Gastrocnemius medialis (tissue), 4 donors: ENCODE results near the gene ARL15. TPM values are rescaled to one million over a fixed set of nuclear protein-coding genes. Genes with fewer than 3 reads are reported as not detected.

Source experiments
- ATAC-seq, 2 donors: fragments of 150-250 bp; one replicate each; pipeline ENCODE4 v1.9.1; 2016
- DNase-seq, 2 donors: peaks; one replicate each; pipeline ENCODE4 v3.0.0-alpha.2; 2019
- H3K27ac ChIP-seq, 4 donors: fragments of 200-600 bp; sonication (generic); 1 replicate in 1 of 4; 2 replicates in 3 of 4; pipeline ENCODE4 v1.5.1; 2016 to 2018; ENCODE audit warnings: mild to moderate bottlenecking in 2 of 4, moderate library complexity in 1 of 4
- H3K27me3 ChIP-seq, 3 donors: fragments of 200-600 bp; sonication (generic) in 2 of 3; 1 replicate in 1 of 3; 2 replicates in 2 of 3; pipeline versions ENCODE4 v1.5.1 to v1.6.0; 2016 to 2019; ENCODE audit warnings: mild to moderate bottlenecking in 1 of 3, moderate library complexity in 1 of 3
- H3K36me3 ChIP-seq, 2 donors: fragments of 200-600 bp; sonication (generic) in 1 of 2; one replicate each; pipeline ENCODE4 v1.5.1; 2017 to 2018
- H3K4me1 ChIP-seq, 2 donors: fragments of 200-600 bp; sonication (generic) in 1 of 2; one replicate each; pipeline ENCODE4 v1.5.1; 2016 to 2017; ENCODE audit warnings: mild to moderate bottlenecking in 2 of 2
- H3K4me3 ChIP-seq, 4 donors: fragments of 200-600 bp; sonication (generic) in 3 of 4; 1 replicate in 1 of 4; 2 replicates in 3 of 4; pipeline ENCODE4 v1.5.1; 2016 to 2019; ENCODE audit warnings: mild to moderate bottlenecking in 2 of 4
- H3K9me3 ChIP-seq, 3 donors: fragments of 200-600 bp; sonication (generic) in 2 of 3; 1 replicate in 1 of 3; 2 replicates in 2 of 3; pipeline ENCODE4 v1.5.1; 2016 to 2019
- POLR2A ChIP-seq, 2 donors: fragments of 450-650 bp; IDR thresholded peaks; one replicate each; pipeline ENCODE4 v1.6.1; 2017; ENCODE audit warnings: antibody characterized with exemption in 2 of 2, mild to moderate bottlenecking in 2 of 2, moderate library complexity in 2 of 2
- in situ Hi-C, 4 donors: fragments of 200-750 bp; cut with MboI; loops; one replicate each; pipeline versions ENCODE4 v1.15.0 to v1.8.0; 2017; ENCODE audit warnings: low sequenced_read_pairs in 4 of 4
- intact Hi-C: fragments of 100-400 bp; cut with DNase I; formaldehyde crosslinking; loops from one replicate; pipeline ENCODE4 v1.15.1; 2023; ENCODE audit warnings: low total_unique reads
- total RNA-seq, 4 donors: library from RNA; depleted of rRNA; stranded (reverse); fragments of >200 nt; gene quantifications; one replicate each; pipeline versions ENCODE4 v1.1.0 to v1.2.3, GENCODE V29; 2016
- TF ChIP-seq, protein P1 (sequence below), 5 experiments: fragments of 450-650 bp in 3 of 5; fragments of 200-600 bp in 2 of 5; sonication (generic) in 2 of 5; IDR thresholded peaks in 4 of 5; conservative IDR thresholded peaks in 1 of 5; 1 replicate in 4 of 5; 2 replicates in 1 of 5; pipeline ENCODE4 v1.5.1; 2016 to 2019; ENCODE audit warnings: antibody characterized with exemption in 5 of 5, mild to moderate bottlenecking in 3 of 5, moderate library complexity in 3 of 5

The ARL15 gene
- total RNA-seq, 4 donors from 2014 or later: 1.7 to 5.5 (median 3.2) TPM

DNA sequence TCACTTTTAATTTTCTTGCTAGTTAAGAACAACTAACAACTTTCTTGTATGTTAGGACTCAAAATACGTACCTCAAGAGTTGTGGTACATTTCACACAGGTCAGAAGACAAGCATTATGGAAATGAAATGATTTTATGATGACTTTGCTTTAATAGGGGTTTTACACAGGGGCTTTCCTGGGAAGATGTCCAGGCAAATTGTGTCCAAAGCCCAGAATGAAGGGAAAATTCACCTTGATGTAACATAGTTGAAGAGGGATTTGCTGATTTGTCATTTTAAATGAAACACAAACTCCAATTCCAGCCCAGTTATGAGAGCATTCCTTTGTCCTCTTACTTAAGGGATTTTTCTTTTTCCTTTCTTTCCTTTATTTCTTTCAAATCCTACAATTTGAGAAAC, 89.2 kb downstream of the ARL15 start:
- no peak for TF ChIP-seq POLR2A (IDR thresholded peaks at IDR 0.05)
- Histone ChIP-seq H3K4me3 (peak overlapping the region in 1 of 4 donors; percentile 7), H3K27me3 (no peaks in the 10 kb centered on the region), H3K4me1 (no peaks in the 10 kb centered on the region), H3K36me3 (no peaks in the 10 kb centered on the region), H3K27ac (no peak overlapping the region), H3K9me3 (no peaks in the 10 kb centered on the region)
- in situ Hi-C loops (loop anchor here (10.0 to 25.0 kb wide), 5 partner anchors 736 to 1059 kb away; partner anchors contain the start of gene FST (in 1 of the 4)), intact Hi-C loops (no loop called here)
- DNase-seq: no peak
- ATAC-seq: no peak

DNA sequence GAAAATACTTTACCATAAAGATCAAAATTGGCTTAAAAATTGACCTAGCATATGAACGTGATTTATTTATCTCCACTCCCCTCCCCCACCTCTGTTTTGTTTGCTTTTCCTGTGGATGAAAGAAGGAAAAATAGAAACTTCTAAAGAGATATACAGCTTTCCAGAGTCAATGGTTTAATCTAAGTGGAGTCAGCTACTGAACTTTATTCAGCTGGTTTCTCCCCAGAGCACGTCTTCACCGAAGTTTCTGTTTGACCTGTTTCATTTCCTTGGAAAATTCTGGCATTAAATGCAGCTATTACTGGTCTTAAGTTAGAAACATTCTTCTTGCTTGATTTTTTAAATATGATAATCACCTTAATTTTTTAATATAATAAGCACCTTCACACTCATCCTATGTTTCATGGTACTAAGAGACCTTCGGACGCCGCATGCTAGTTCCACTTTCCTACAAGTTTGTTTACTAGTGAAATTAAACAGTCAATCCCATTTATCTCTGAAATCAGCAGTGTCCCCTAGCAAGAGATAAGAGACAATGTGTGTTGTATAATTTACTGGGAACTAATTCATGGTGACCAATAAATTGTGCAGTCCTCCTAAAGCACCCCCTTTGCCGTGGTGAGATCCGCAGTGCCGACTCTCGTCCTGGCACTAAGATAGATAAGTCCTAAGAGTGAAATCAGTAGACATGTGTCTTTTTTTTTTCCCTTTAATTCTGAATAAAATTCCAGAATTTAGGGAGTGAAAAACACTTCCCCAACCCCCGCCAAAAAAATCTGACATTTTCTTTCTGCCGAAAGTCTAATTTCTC, 89.9 kb downstream of the ARL15 start:
- intact Hi-C loops: no loop called here
- no peaks in the 10 kb centered on the region for H3K27me3 ChIP-seq
- DNase-seq (no peak), ATAC-seq (no peak)
- TF ChIP-seq POLR2A (IDR thresholded peaks at IDR 0.05): no peak
- TF ChIP-seq, protein P1, sequence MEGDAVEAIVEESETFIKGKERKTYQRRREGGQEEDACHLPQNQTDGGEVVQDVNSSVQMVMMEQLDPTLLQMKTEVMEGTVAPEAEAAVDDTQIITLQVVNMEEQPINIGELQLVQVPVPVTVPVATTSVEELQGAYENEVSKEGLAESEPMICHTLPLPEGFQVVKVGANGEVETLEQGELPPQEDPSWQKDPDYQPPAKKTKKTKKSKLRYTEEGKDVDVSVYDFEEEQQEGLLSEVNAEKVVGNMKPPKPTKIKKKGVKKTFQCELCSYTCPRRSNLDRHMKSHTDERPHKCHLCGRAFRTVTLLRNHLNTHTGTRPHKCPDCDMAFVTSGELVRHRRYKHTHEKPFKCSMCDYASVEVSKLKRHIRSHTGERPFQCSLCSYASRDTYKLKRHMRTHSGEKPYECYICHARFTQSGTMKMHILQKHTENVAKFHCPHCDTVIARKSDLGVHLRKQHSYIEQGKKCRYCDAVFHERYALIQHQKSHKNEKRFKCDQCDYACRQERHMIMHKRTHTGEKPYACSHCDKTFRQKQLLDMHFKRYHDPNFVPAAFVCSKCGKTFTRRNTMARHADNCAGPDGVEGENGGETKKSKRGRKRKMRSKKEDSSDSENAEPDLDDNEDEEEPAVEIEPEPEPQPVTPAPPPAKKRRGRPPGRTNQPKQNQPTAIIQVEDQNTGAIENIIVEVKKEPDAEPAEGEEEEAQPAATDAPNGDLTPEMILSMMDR (IDR thresholded peaks at IDR 0.05 in 4 of 5, conservative IDR thresholded peaks at IDR 0.05 in 1 of 5): no peak
- H3K27ac ChIP-seq: no peak overlapping the region
- H3K36me3 ChIP-seq: no peaks in the 10 kb centered on the region
- H3K9me3 ChIP-seq: no peaks in the 10 kb centered on the region
- in situ Hi-C loops: loop anchor here (10.0 to 25.0 kb wide), 5 partner anchors 736 to 1058 kb away; partner anchors contain the start of gene FST (in 1 of the 4)
- peak overlapping the region in 2 of 4 donors; percentile 3 to 7 for H3K4me3 ChIP-seq
- H3K4me1 ChIP-seq: no peaks in the 10 kb centered on the region

DNA sequence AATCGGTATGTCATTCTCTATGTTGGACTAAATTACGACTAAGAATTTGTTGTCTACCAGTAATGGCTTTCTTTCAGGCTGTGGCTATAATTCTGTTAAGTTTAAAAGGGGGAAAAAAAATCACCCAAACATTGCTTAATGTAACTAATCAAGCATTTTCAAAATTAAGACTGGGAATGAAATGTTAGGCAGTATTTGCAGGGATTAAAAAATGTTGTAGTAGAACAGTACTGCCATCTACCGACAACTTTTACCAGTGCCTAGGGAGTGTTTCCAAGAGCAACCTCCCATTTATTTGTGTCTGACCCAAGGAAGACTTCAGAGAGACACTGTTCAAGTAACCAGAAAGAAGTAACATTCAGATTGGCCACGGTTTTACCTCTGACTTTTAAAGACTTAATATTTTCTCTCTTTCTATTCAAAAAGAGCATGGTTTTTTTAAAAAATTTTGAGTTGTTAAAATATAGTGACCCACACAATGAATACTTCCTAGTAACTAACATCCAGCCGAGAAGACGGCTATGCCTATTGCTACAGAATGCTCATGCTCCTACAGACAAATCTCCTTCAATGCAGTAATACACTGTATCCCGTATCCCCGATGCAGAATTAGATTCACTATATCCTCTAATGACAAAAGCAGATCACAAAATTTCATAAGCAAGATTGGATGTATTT, 92.4 kb downstream of the ARL15 start:
- intact Hi-C loops: loop anchor here (5.0 kb wide), 1 partner anchor 1046 kb away; no protein-coding TSS in a partner anchor
- no peak overlapping the region for H3K4me3 ChIP-seq
- peak; percentile 66 to 73 for ATAC-seq

DNA sequence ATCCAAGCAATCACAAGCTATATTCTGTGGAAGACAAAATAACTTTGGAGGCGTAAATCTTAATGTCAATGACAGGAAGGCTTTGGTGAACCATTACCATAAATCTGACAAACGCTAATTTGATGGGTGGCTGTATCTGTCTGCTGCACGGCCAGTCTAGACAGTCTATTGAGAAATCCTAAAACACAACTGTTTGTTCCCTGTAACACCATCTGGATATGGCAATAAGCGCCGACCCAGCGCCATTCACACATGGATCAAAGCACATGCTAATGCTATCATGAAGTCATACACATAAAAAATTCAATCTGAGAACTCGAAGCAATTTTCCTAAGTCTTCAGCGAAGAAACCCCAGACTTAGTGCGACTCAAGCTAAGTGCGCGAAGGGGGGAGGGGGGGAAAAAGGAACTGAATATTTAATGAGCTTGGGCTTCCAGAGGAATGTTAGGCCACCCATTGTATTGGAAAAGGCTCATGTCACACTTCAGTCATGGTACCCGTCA, 95.1 kb downstream of the ARL15 start:
- H3K4me1 ChIP-seq: peaks cover 0 to 4% of the 10 kb centered on the region in 2 donors
- in situ Hi-C loops: loop anchor here in 2 of 4 donors (25.0 kb wide), 2 partner anchors 753 to 1053 kb away; no protein-coding TSS in a partner anchor
- intact Hi-C loops: loop anchor here (5.0 kb wide), 1 partner anchor 1043 kb away; no protein-coding TSS in a partner anchor

More for the DNA sequence above, 92.4 kb downstream of the ARL15 start:
- Histone ChIP-seq H3K9me3 (no peaks in the 10 kb centered on the region), H3K27ac (no peak overlapping the region), H3K36me3 (no peaks in the 10 kb centered on the region), H3K27me3 (no peaks in the 10 kb centered on the region), H3K4me1 (no peaks in the 10 kb centered on the region)
- DNase-seq: no peak
- in situ Hi-C loops: loop anchor here in 2 of 4 donors (25.0 kb wide), 2 partner anchors 756 to 1056 kb away; no protein-coding TSS in a partner anchor
- no peak for TF ChIP-seq POLR2A (IDR thresholded peaks at IDR 0.05)
- TF ChIP-seq, protein P1 (IDR thresholded peaks at IDR 0.05 in 4 of 5, conservative IDR thresholded peaks at IDR 0.05 in 1 of 5): peak; percentile 33 to 81 (median 60)

DNA sequence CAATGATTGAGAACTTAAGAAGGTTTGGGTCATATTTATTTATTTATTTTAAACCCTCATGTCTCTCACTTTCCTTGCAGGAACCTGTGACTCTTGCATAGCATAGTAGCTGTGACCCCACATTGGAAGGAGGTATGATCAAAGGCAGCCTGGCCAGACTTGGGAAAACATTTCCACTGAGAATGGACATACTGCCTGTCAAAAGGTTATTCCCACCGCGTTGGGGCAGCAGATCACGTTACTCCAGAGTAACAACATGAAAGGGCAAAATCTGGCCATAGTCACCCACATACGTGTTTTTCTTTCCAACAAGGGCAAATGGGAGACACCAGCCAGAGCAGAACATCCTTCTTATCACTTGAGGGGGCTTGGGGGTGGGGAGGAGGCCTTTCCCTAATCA, 95.7 kb downstream of the ARL15 start:
- Histone ChIP-seq H3K27ac (no peak overlapping the region), H3K27me3 (no peaks in the 10 kb centered on the region), H3K36me3 (no peaks in the 10 kb centered on the region), H3K9me3 (no peaks in the 10 kb centered on the region), H3K4me3 (no peak overlapping the region), H3K4me1 (peaks cover 0 to 4% of the 10 kb centered on the region in 2 donors)
- in situ Hi-C loops (loop anchor here in 2 of 4 donors (25.0 kb wide), 2 partner anchors 752 to 1052 kb away; no protein-coding TSS in a partner anchor), intact Hi-C loops (loop anchor here (5.0 kb wide), 1 partner anchor 1042 kb away; no protein-coding TSS in a partner anchor)
- no peak for TF ChIP-seq POLR2A (IDR thresholded peaks at IDR 0.05)
- TF ChIP-seq, protein P1 (IDR thresholded peaks at IDR 0.05 in 4 of 5, conservative IDR thresholded peaks at IDR 0.05 in 1 of 5): no peak
- DNase-seq: no peak
- ATAC-seq: no peak

More for the DNA sequence above, 95.1 kb downstream of the ARL15 start:
- Histone ChIP-seq H3K4me3 (no peak overlapping the region), H3K36me3 (no peaks in the 10 kb centered on the region), H3K27ac (no peak overlapping the region), H3K9me3 (no peaks in the 10 kb centered on the region), H3K27me3 (no peaks in the 10 kb centered on the region)
- ATAC-seq (no peak), DNase-seq (no peak)
- no peak for TF ChIP-seq POLR2A (IDR thresholded peaks at IDR 0.05)
